ENCODE results near the gene LIMK1. TPM values are rescaled to one million over a fixed set of nuclear protein-coding genes. Genes with fewer than 3 reads are reported as not detected.
A peak's percentile ranks its signal among the peaks of the same experiment; 100 is the strongest.

The LIMK1 gene
- total and polyA plus RNA-seq, 3 donors from 2014 or later: 38.6 to 54.8 (median 42.4) TPM

- TF ChIP-seq CTCF (IDR thresholded peaks at IDR 0.05) (no peak), POLR2A (IDR thresholded peaks at IDR 0.05) (no peak)
- intact Hi-C loops (cut with DNase I; ENCODE audit: low total_unique reads): loop anchor here (10.0 kb wide), 1 partner anchor 94 kb away; no protein-coding TSS in a partner anchor
- H3K9me3 ChIP-seq: no peaks in the 10 kb centered on the region
- 95 to 100% methylated on average over 3 of the region's 3 CpGs for WGBS, 2 donors
- no peaks in the 10 kb centered on the region for H3K27me3 ChIP-seq
- no peaks in the 10 kb centered on the region for H3K36me3 ChIP-seq (ENCODE audit: low read depth, missing control alignments)
- H3K4me3 ChIP-seq: no peak overlapping the region
- H3K27ac ChIP-seq: no peak overlapping the region
- DNase-seq: no peak
- no peaks in the 10 kb centered on the region for H3K4me1 ChIP-seq
Measured at GRCh38 chr7:74071121-74071520, 12.5 kb upstream of the LIMK1 start.

- no peaks in the 10 kb centered on the region for H3K36me3 ChIP-seq (ENCODE audit: low read depth, missing control alignments)
- no peaks in the 10 kb centered on the region for H3K27me3 ChIP-seq
- TF ChIP-seq POLR2A (IDR thresholded peaks at IDR 0.05) (no peak), CTCF (IDR thresholded peaks at IDR 0.05) (no peak)
- no peaks in the 10 kb centered on the region for H3K4me1 ChIP-seq
- no peaks in the 10 kb centered on the region for H3K9me3 ChIP-seq
- WGBS, 2 donors: 96% methylated on average over 1 of the region's 1 CpG
- H3K4me3 ChIP-seq: no peak overlapping the region
- DNase-seq: no peak
- intact Hi-C loops (cut with DNase I; ENCODE audit: low total_unique reads): loop anchor here (10.0 kb wide), 1 partner anchor 90 kb away; no protein-coding TSS in a partner anchor
- H3K27ac ChIP-seq: no peak overlapping the region
Measured at GRCh38 chr7:74074770-74075169, 8.8 kb upstream of the LIMK1 start.

GRCh38 chr7:74078461-74078860 is 5.1 kb upstream of the LIMK1 start:
- intact Hi-C loops (cut with DNase I; ENCODE audit: low total_unique reads): loop anchor here (10.0 kb wide), 1 partner anchor 86 kb away; no protein-coding TSS in a partner anchor
- no peak overlapping the region for H3K27ac ChIP-seq

GRCh38 chr7:74082770-74083116 is 861 bp upstream of the LIMK1 start:
- 57 to 69% methylated on average over 9 of the region's 9 CpGs for WGBS, 2 donors

More at GRCh38 chr7:74078461-74078860, 5.1 kb upstream of the LIMK1 start:
- H3K4me1 ChIP-seq: peaks cover 5% of the 10 kb centered on the region
- H3K27me3 ChIP-seq: no peaks in the 10 kb centered on the region
- H3K4me3 ChIP-seq: no peak overlapping the region
- TF ChIP-seq POLR2A (IDR thresholded peaks at IDR 0.05) (no peak), CTCF (IDR thresholded peaks at IDR 0.05) (no peak)
- H3K9me3 ChIP-seq: no peaks in the 10 kb centered on the region
- no peaks in the 10 kb centered on the region for H3K36me3 ChIP-seq (ENCODE audit: low read depth, missing control alignments)
- DNase-seq: no peak
- 87 to 98% methylated on average over 2 of the region's 2 CpGs for WGBS, 2 donors

More at GRCh38 chr7:74082770-74083116, 861 bp upstream of the LIMK1 start:
- intact Hi-C loops (cut with DNase I; ENCODE audit: low total_unique reads): no loop called here
- DNase-seq: no peak
- H3K4me3 ChIP-seq: peak overlapping the region; percentile 49 to 61
- no peak overlapping the region for H3K27ac ChIP-seq
- H3K27me3 ChIP-seq: no peaks in the 10 kb centered on the region
- H3K36me3 ChIP-seq (ENCODE audit: low read depth, missing control alignments): no peaks in the 10 kb centered on the region
- peaks cover 13% of the 10 kb centered on the region for H3K4me1 ChIP-seq
- TF ChIP-seq CTCF (IDR thresholded peaks at IDR 0.05) (no peak), POLR2A (IDR thresholded peaks at IDR 0.05) (no peak)
- no peaks in the 10 kb centered on the region for H3K9me3 ChIP-seq

Data from testis (tissue), 3 donors.